ENCODE results near the gene SLN.

The SLN gene

DNA sequence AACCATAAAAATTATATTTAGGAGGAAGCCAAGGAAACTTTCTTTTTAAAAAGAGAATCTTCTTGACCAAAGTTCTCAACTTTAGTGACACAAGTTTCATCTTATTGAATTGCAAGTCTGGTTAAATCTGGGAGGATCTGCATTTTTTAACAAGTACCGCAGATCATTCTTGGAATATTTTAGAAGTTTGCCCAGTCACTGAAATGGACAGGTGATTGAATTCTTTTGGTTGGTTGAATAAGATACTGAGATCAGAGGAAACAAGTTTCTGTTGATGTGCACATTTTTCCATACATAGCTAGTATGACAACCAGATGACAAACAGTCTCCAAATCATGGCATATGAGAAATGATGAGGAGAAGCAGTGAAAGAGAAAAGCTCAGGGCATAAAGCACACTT lies 50.2 kb downstream of the SLN start:
- DNase-seq (no peak), ATAC-seq (replicated peaks) (no peak)
- Mint-ChIP-seq H3K9me3 (no peaks in the 10 kb centered on the region), H3K4me1 (peaks cover 0 to 2% of the 10 kb centered on the region in 2 donors), H3K27me3 (peaks cover 9 to 13% of the 10 kb centered on the region in 2 donors), H3K4me3 (no peak overlapping the region), H3K36me3 (no peaks in the 10 kb centered on the region), H3K27ac (no peak overlapping the region)

GRCh38 chr11:107660066-107660465 lies 51.8 kb downstream of the SLN start:
- no peaks in the 10 kb centered on the region for H3K9me3 Mint-ChIP-seq
- peaks cover 9 to 13% of the 10 kb centered on the region in 2 donors for H3K27me3 Mint-ChIP-seq
- peaks cover 0 to 13% of the 10 kb centered on the region in 2 donors for H3K4me1 Mint-ChIP-seq
- ATAC-seq (replicated peaks): no peak
- DNase-seq: no peak
- no peaks in the 10 kb centered on the region for H3K36me3 Mint-ChIP-seq
- H3K27ac Mint-ChIP-seq: no peak overlapping the region
- no peak overlapping the region for H3K4me3 Mint-ChIP-seq

DNA sequence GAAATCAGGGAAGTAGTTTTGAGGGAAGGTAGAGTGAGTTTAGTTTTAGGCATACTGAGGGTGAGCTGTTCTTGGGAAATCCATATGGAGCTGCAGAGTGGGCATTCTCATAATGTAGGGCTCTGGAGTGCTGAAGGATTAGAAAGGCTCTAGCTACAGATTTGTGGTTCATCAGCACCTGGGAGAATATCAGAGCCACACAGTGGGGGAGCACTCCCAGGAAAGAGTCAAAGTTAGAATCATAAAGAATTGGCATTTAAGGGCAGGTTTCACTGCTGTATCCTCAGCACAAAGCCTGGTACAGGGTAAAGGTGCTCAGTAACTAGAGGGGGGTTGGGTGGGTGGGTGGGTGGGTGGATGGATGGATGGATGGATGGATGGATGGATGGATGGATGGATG lies 52.5 kb downstream of the SLN start:
- ATAC-seq (replicated peaks) (no peak), DNase-seq (no peak)
- Mint-ChIP-seq H3K4me3 (no peak overlapping the region), H3K4me1 (peaks cover 0 to 13% of the 10 kb centered on the region in 2 donors), H3K36me3 (no peaks in the 10 kb centered on the region), H3K27me3 (peaks cover 9 to 13% of the 10 kb centered on the region in 2 donors), H3K27ac (no peak overlapping the region), H3K9me3 (no peaks in the 10 kb centered on the region)
